Naive B cell (primary cell): ENCODE results near the gene STOM. TPM values are rescaled to one million over a fixed set of nuclear protein-coding genes. Genes with fewer than 3 reads are reported as not detected.

Source experiments
- ATAC-seq, 2 donors: fragments of 150-1000 bp; cut with Tn5 transposase; 2 replicates each; pipeline ENCODE4 v1.10.0; 2021; ENCODE audit warnings: low read depth in 2 of 2, mild to moderate bottlenecking in 2 of 2, moderate library complexity in 2 of 2
- DNase-seq: peaks from one replicate; pipeline ENCODE4 v3.0.0; 2022
- H3K27ac Mint-ChIP-seq, 6 donors: one replicate each; pipeline ENCODE4 v1.8.0; 2020 to 2022; ENCODE audit warnings: mild to moderate bottlenecking in 6 of 6, mixed read lengths in 6 of 6, moderate library complexity in 5 of 6, inconsistent platforms in 2 of 6
- H3K27me3 Mint-ChIP-seq, 3 donors: one replicate each; pipeline ENCODE4 v1.8.0; 2021 to 2022; ENCODE audit warnings: mixed read lengths in 3 of 3, mild to moderate bottlenecking in 1 of 3
- H3K36me3 Mint-ChIP-seq, 2 donors: one replicate each; pipeline ENCODE4 v1.8.0; 2020 to 2022; ENCODE audit warnings: mixed read lengths in 2 of 2, inconsistent platforms in 1 of 2, mild to moderate bottlenecking in 1 of 2
- H3K4me1 Mint-ChIP-seq, 3 donors: one replicate each; pipeline ENCODE4 v1.8.0; 2020 to 2022; ENCODE audit warnings: mixed read lengths in 3 of 3, inconsistent platforms in 1 of 3, mild to moderate bottlenecking in 1 of 3, moderate library complexity in 1 of 3
- H3K4me3 Mint-ChIP-seq, 8 donors: one replicate each; pipeline ENCODE4 v1.8.0; 2020 to 2022; ENCODE audit warnings: mild to moderate bottlenecking in 8 of 8, mixed read lengths in 8 of 8, moderate library complexity in 8 of 8, inconsistent platforms in 2 of 8
- H3K9me3 Mint-ChIP-seq, 7 donors: one replicate each; pipeline ENCODE4 v1.8.0; 2020 to 2022; ENCODE audit warnings: mixed read lengths in 7 of 7, mild to moderate bottlenecking in 5 of 7, inconsistent platforms in 2 of 7, moderate library complexity in 1 of 7
- polyA plus RNA-seq, 6 donors: library from polyadenylated mRNA; unstranded; fragments of 300-500 nt; fragmentation: Illumina TruSeq; gene quantifications; one replicate each; pipeline ENCODE4 v1.2.3, GENCODE V29; 2021; ENCODE audit warnings: low read depth in 6 of 6

STOM gene
- polyA plus RNA-seq, 6 donors from 2014 or later: 7.3 to 18.2 (median 11.7) TPM

- H3K4me1 Mint-ChIP-seq: peaks cover 4 to 8% (median 6%) of the 10 kb centered on the region in 3 donors
- no peaks in the 10 kb centered on the region for H3K9me3 Mint-ChIP-seq
- DNase-seq (no peak), ATAC-seq (no peak)
- peaks cover 9 to 13% of the 10 kb centered on the region in 2 donors for H3K36me3 Mint-ChIP-seq
- H3K27ac Mint-ChIP-seq: no peak overlapping the region
- H3K27me3 Mint-ChIP-seq: no peaks in the 10 kb centered on the region
- H3K4me3 Mint-ChIP-seq: peak overlapping the region in 1 of 8 donors; percentile 9
Observed at GRCh38 chr9:121331549-121331948, 38.5 kb downstream of the STOM start.

- H3K4me1 Mint-ChIP-seq: peaks cover 0 to 4% (median 0%) of the 10 kb centered on the region in 3 donors
- no peak overlapping the region for H3K27ac Mint-ChIP-seq
- no peak overlapping the region for H3K4me3 Mint-ChIP-seq
- H3K36me3 Mint-ChIP-seq: peaks cover 22 to 24% of the 10 kb centered on the region in 2 donors
- DNase-seq (no peak), ATAC-seq (no peak)
- no peaks in the 10 kb centered on the region for H3K9me3 Mint-ChIP-seq
- H3K27me3 Mint-ChIP-seq: no peaks in the 10 kb centered on the region
Observed at GRCh38 chr9:121328876-121329681, 41.0 kb downstream of the STOM start.

GRCh38 chr9:121328476-121328875 is 41.6 kb downstream of the STOM start:
- ATAC-seq (no peak), DNase-seq (no peak)
- Mint-ChIP-seq H3K4me3 (no peak overlapping the region), H3K4me1 (peaks cover 0 to 4% (median 0%) of the 10 kb centered on the region in 3 donors), H3K27ac (no peak overlapping the region), H3K36me3 (peaks cover 22 to 24% of the 10 kb centered on the region in 2 donors), H3K9me3 (no peaks in the 10 kb centered on the region), H3K27me3 (no peaks in the 10 kb centered on the region)

GRCh38 chr9:121326901-121327613 is 43.0 kb downstream of the STOM start:
- H3K4me3 Mint-ChIP-seq: no peak overlapping the region
- no peaks in the 10 kb centered on the region for H3K27me3 Mint-ChIP-seq
- peaks cover 24 to 25% of the 10 kb centered on the region in 2 donors for H3K36me3 Mint-ChIP-seq
- H3K4me1 Mint-ChIP-seq: peaks cover 0 to 4% (median 0%) of the 10 kb centered on the region in 3 donors
- DNase-seq (no peak), ATAC-seq (no peak)
- H3K9me3 Mint-ChIP-seq: no peaks in the 10 kb centered on the region
- no peak overlapping the region for H3K27ac Mint-ChIP-seq

- Mint-ChIP-seq H3K27me3 (no peaks in the 10 kb centered on the region), H3K4me1 (peaks cover 0 to 4% (median 0%) of the 10 kb centered on the region in 3 donors), H3K9me3 (no peaks in the 10 kb centered on the region), H3K36me3 (peaks cover 24 to 27% of the 10 kb centered on the region in 2 donors), H3K4me3 (no peak overlapping the region), H3K27ac (no peak overlapping the region)
- ATAC-seq (no peak), DNase-seq (no peak)
Observed at GRCh38 chr9:121326130-121326838, 43.8 kb downstream of the STOM start.

GRCh38 chr9:121325387-121325786 is 44.7 kb downstream of the STOM start:
- H3K4me1 Mint-ChIP-seq: peaks cover 0 to 4% (median 0%) of the 10 kb centered on the region in 3 donors
- H3K36me3 Mint-ChIP-seq: peaks cover 15 to 20% of the 10 kb centered on the region in 2 donors
- no peak for ATAC-seq
- H3K4me3 Mint-ChIP-seq: no peak overlapping the region
- H3K27me3 Mint-ChIP-seq: no peaks in the 10 kb centered on the region
- H3K9me3 Mint-ChIP-seq: no peaks in the 10 kb centered on the region
- DNase-seq: no peak
- no peak overlapping the region for H3K27ac Mint-ChIP-seq

- no peak overlapping the region for H3K4me3 Mint-ChIP-seq
- H3K9me3 Mint-ChIP-seq: no peaks in the 10 kb centered on the region
- H3K27ac Mint-ChIP-seq: no peak overlapping the region
- no peak for DNase-seq
- H3K27me3 Mint-ChIP-seq: no peaks in the 10 kb centered on the region
- peaks cover 0 to 4% (median 4%) of the 10 kb centered on the region in 3 donors for H3K4me1 Mint-ChIP-seq
- peaks cover 15 to 17% of the 10 kb centered on the region in 2 donors for H3K36me3 Mint-ChIP-seq
- no peak for ATAC-seq
Observed at GRCh38 chr9:121324755-121325154, 45.3 kb downstream of the STOM start.

GRCh38 chr9:121324316-121324715 is 45.7 kb downstream of the STOM start:
- DNase-seq: no peak
- no peak for ATAC-seq
- Mint-ChIP-seq H3K27ac (no peak overlapping the region), H3K36me3 (peaks cover 14 to 15% of the 10 kb centered on the region in 2 donors), H3K9me3 (no peaks in the 10 kb centered on the region), H3K4me1 (peaks cover 0 to 4% (median 4%) of the 10 kb centered on the region in 3 donors), H3K27me3 (no peaks in the 10 kb centered on the region), H3K4me3 (no peak overlapping the region)

GRCh38 chr9:121323449-121324151 is 46.5 kb downstream of the STOM start:
- no peak overlapping the region for H3K27ac Mint-ChIP-seq
- no peak overlapping the region for H3K4me3 Mint-ChIP-seq
- DNase-seq (no peak), ATAC-seq (no peak)
- H3K36me3 Mint-ChIP-seq: peaks cover 14 to 22% of the 10 kb centered on the region in 2 donors
- H3K4me1 Mint-ChIP-seq: peaks cover 0 to 4% (median 4%) of the 10 kb centered on the region in 3 donors
- H3K27me3 Mint-ChIP-seq: no peaks in the 10 kb centered on the region
- no peaks in the 10 kb centered on the region for H3K9me3 Mint-ChIP-seq

- DNase-seq (no peak), ATAC-seq (no peak)
- H3K9me3 Mint-ChIP-seq: no peaks in the 10 kb centered on the region
- H3K27ac Mint-ChIP-seq: peak overlapping the region in 1 of 6 donors; percentile 42
- peaks cover 0 to 4% (median 4%) of the 10 kb centered on the region in 3 donors for H3K4me1 Mint-ChIP-seq
- peaks cover 14 to 22% of the 10 kb centered on the region in 2 donors for H3K36me3 Mint-ChIP-seq
- no peaks in the 10 kb centered on the region for H3K27me3 Mint-ChIP-seq
- no peak overlapping the region for H3K4me3 Mint-ChIP-seq
Observed at GRCh38 chr9:121322737-121323448, 47.2 kb downstream of the STOM start.

GRCh38 chr9:121322037-121322736 is 47.9 kb downstream of the STOM start:
- no peaks in the 10 kb centered on the region for H3K9me3 Mint-ChIP-seq
- H3K36me3 Mint-ChIP-seq: peaks cover 14 to 22% of the 10 kb centered on the region in 2 donors
- peak overlapping the region in 1 of 6 donors; percentile 22 for H3K27ac Mint-ChIP-seq

GRCh38 chr9:121321016-121321503 is 49.0 kb downstream of the STOM start:
- ATAC-seq (no peak), DNase-seq (no peak)
- Mint-ChIP-seq H3K4me3 (peak overlapping the region in 1 of 8 donors; percentile 41), H3K9me3 (no peaks in the 10 kb centered on the region), H3K27me3 (no peaks in the 10 kb centered on the region), H3K36me3 (peaks cover 14 to 22% of the 10 kb centered on the region in 2 donors), H3K27ac (no peak overlapping the region), H3K4me1 (peaks cover 0 to 4% (median 4%) of the 10 kb centered on the region in 3 donors)

More at GRCh38 chr9:121322037-121322736, 47.9 kb downstream of the STOM start:
- H3K4me3 Mint-ChIP-seq: no peak overlapping the region
- H3K4me1 Mint-ChIP-seq: peaks cover 0 to 4% (median 4%) of the 10 kb centered on the region in 3 donors
- H3K27me3 Mint-ChIP-seq: no peaks in the 10 kb centered on the region
- ATAC-seq (no peak), DNase-seq (no peak)
